Measurements from ENCODE around the gene KRTAP3-2. TPM values are rescaled to one million over a fixed set of nuclear protein-coding genes. Genes with fewer than 3 reads are reported as not detected.

The KRTAP3-2 gene
- total RNA-seq, 1 experiment from 2014 or later = not detected

GRCh38 chr17:40975516-40975915 lies 24.2 kb downstream of the KRTAP3-2 start:
- Histone ChIP-seq H3K4me1 (ENCODE audit: insufficient read depth, low read length) (no peaks in the 10 kb centered on the region; the same call in 1 of the 2 replicates), H4K91ac (ENCODE audit: insufficient read length, low read depth, low read length) (no peak overlapping the region), H2BK12ac (ENCODE audit: insufficient read length, low read depth, low read length) (no peak overlapping the region), H3K9me3 (ENCODE audit: control insufficient read depth, low read depth, low read length) (no peaks in the 10 kb centered on the region), H3K79me1 (ENCODE audit: insufficient read depth, low read depth, low read length, poor library complexity, severe bottlenecking) (no peaks in the 10 kb centered on the region), H3K9ac (ENCODE audit: extremely low read depth, insufficient read length, low read length) (no peak overlapping the region), H3K79me2 (ENCODE audit: insufficient read depth, low read length) (no peaks in the 10 kb centered on the region), H2BK120ac (ENCODE audit: low read depth, low read length, poor library complexity, severe bottlenecking) (no peak overlapping the region), H4K5ac (ENCODE audit: insufficient read length, low read depth, low read length) (no peak overlapping the region), H3K56ac (ENCODE audit: insufficient read length, low read depth, low read length) (no peak overlapping the region), H3K14ac (ENCODE audit: insufficient read depth, low read length) (no peak overlapping the region), H2BK20ac (ENCODE audit: low read depth, low read length, poor library complexity, severe bottlenecking) (no peak overlapping the region), H3K4me2 (ENCODE audit: insufficient read depth, insufficient read length, low read length) (no peak overlapping the region), H3K27ac (ENCODE audit: insufficient read length, low read depth, low read length) (no peak overlapping the region), H3K27me3 (ENCODE audit: insufficient read depth, low read length) (no peaks in the 10 kb centered on the region), H2BK15ac (ENCODE audit: low read depth, low read length) (no peak overlapping the region), H3K18ac (ENCODE audit: insufficient read length, low read depth, low read length) (no peak overlapping the region), H3K23ac (ENCODE audit: insufficient read length, low read depth, low read length) (no peak overlapping the region), H2AFZ (ENCODE audit: low read length) (no peak overlapping the region), H3K23me2 (ENCODE audit: insufficient read length, low read depth, low read length, poor library complexity, severe bottlenecking) (no peaks in the 10 kb centered on the region), H2BK5ac (ENCODE audit: insufficient read length, low read length) (no peak overlapping the region), H4K8ac (replicated peaks; ENCODE audit: insufficient read length, low read depth, low read length) (no peak overlapping the region), H3K4ac (ENCODE audit: low read depth, low read length) (no peak overlapping the region), H3T11ph (ENCODE audit: low read length) (no peak overlapping the region), H4K20me1 (ENCODE audit: control insufficient read depth, insufficient read depth, insufficient read length) (no peaks in the 10 kb centered on the region), H2AK5ac (ENCODE audit: insufficient read length, low read length) (no peak overlapping the region)
- peaks cover 5 to 9% of the 10 kb centered on the region in 2 experiments for H3K4me1 Mint-ChIP-seq
- H3K9me3 Mint-ChIP-seq = peaks cover 0 to 2% of the 10 kb centered on the region in 2 experiments; a peak in 1 of 5 replicates
- H3K27ac Mint-ChIP-seq = no peak overlapping the region
- DNase-seq = no peak
- 0 out of 7 replicates have a peak, but pooled peaks cover 0 to 3% (median 0%) of the 10 kb centered on the region in 3 experiments for H3K36me3 Mint-ChIP-seq (ENCODE audit: insufficient read depth in 1 of 3, low read depth in 3 of 3)
- H3K27me3 Mint-ChIP-seq (ENCODE audit: low read depth) = no peaks in the 10 kb centered on the region; the same call in 1 of the 2 replicates
- TF ChIP-seq CTCF (conservative IDR thresholded peaks at IDR 0.05) = no peak
- no peak overlapping the region for H3K4me3 Mint-ChIP-seq
